Measurements from ENCODE around the gene FLG. TPM values are rescaled to one million over a fixed set of nuclear protein-coding genes. Genes with fewer than 3 reads are reported as not detected.
"Not testable (repeated sequence)": the region's sequence is repeated elsewhere in the genome, so short reads cannot be mapped to it uniquely, and the experiment has no call there.

FLG gene
- polyA plus RNA-seq, 2 donors, result 1.8 to 34.7 TPM

DNA sequence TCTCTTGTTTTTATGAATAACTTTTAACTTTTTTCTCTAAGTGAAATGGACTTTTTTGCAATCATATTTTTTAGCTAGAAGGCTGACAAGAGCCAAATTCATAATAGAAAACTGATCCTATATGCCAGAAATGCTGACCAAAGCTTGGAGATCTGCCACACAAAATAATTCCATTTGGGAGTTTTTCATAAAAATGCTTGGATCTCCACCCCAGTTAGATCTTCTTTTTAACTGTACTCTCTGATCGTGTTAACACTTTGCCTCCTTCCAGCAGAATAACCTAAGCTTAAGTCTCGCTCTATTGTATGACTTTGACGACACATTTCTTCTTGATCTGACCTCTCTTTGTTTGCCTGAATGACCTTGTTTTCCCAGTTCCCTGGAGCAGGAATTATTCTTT lies 18.0 kb upstream of the FLG start:
- Histone ChIP-seq H3K4me3 (ENCODE audit: low read depth in 1 of 2, low read length in 2 of 2) (no peak overlapping the region), H3K4me1 (ENCODE audit: control insufficient read depth in 2 of 2, insufficient read depth in 2 of 2, low read length in 1 of 2) (no peaks in the 10 kb centered on the region), H3K27me3 (ENCODE audit: control insufficient read depth in 1 of 2, insufficient read depth in 2 of 2, low read length in 2 of 2) (no peaks in the 10 kb centered on the region), H3K36me3 (ENCODE audit: control insufficient read depth in 2 of 2, insufficient read depth in 2 of 2, low read length in 1 of 2) (no peaks in the 10 kb centered on the region), H3K27ac (ENCODE audit: low read depth in 2 of 2, low read length in 1 of 2) (no peak overlapping the region), H3K9me3 (ENCODE audit: control insufficient read depth in 2 of 2, insufficient read depth in 1 of 2, low read depth in 1 of 2, low read length in 1 of 2) (no peaks in the 10 kb centered on the region)
- WGBS, 2 donors, result 64 to 68% methylated on average over 3 of the region's 3 CpGs

DNA sequence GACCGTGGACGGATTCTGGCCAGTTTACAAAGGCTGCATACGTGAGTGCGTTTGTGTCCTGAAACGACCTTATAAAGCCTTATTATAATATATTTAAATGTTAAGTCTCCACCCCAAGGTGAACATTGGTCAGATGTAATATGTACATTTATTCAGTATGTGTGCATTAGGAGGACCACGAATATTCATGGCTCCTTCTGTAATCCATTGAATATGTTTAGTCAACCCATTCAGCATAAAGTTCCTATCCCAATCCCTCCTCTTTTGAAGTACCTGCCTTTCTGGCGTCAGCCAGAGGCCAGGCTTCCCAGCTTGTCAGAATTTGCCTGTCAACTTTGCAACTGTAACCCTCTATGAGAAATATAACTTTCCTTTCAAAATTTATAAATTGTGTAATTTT lies 10.4 kb upstream of the FLG start:
- Histone ChIP-seq H3K36me3 (ENCODE audit: control insufficient read depth in 2 of 2, insufficient read depth in 2 of 2, low read length in 1 of 2) (peaks cover 0 to 2% of the 10 kb centered on the region in 2 donors), H3K4me3 (ENCODE audit: low read depth in 1 of 2, low read length in 2 of 2) (no peak overlapping the region), H3K27ac (ENCODE audit: low read depth in 2 of 2, low read length in 1 of 2) (no peak overlapping the region), H3K27me3 (ENCODE audit: control insufficient read depth in 1 of 2, insufficient read depth in 2 of 2, low read length in 2 of 2) (no peaks in the 10 kb centered on the region), H3K4me1 (ENCODE audit: control insufficient read depth in 2 of 2, insufficient read depth in 2 of 2, low read length in 1 of 2) (no peaks in the 10 kb centered on the region), H3K9me3 (ENCODE audit: control insufficient read depth in 2 of 2, insufficient read depth in 1 of 2, low read depth in 1 of 2, low read length in 1 of 2) (no peaks in the 10 kb centered on the region)
- WGBS, 2 donors, result 67 to 68% methylated on average over 7 of the region's 7 CpGs

GRCh38 chr1:152328801-152329391 lies 3.9 kb upstream of the FLG start:
- Histone ChIP-seq H3K4me3 (ENCODE audit: low read depth in 1 of 2, low read length in 2 of 2) (no peak overlapping the region), H3K9me3 (ENCODE audit: control insufficient read depth in 2 of 2, insufficient read depth in 1 of 2, low read depth in 1 of 2, low read length in 1 of 2) (no peaks in the 10 kb centered on the region), H3K27ac (ENCODE audit: low read depth in 2 of 2, low read length in 1 of 2) (no peak overlapping the region), H3K4me1 (ENCODE audit: control insufficient read depth in 2 of 2, insufficient read depth in 2 of 2, low read length in 1 of 2) (no peaks in the 10 kb centered on the region), H3K36me3 (ENCODE audit: control insufficient read depth in 2 of 2, insufficient read depth in 2 of 2, low read length in 1 of 2) (no peaks in the 10 kb centered on the region), H3K27me3 (ENCODE audit: control insufficient read depth in 1 of 2, insufficient read depth in 2 of 2, low read length in 2 of 2) (no peaks in the 10 kb centered on the region)
- WGBS, 2 donors, result 85 to 86% methylated on average over 1 of the region's 1 CpG

DNA sequence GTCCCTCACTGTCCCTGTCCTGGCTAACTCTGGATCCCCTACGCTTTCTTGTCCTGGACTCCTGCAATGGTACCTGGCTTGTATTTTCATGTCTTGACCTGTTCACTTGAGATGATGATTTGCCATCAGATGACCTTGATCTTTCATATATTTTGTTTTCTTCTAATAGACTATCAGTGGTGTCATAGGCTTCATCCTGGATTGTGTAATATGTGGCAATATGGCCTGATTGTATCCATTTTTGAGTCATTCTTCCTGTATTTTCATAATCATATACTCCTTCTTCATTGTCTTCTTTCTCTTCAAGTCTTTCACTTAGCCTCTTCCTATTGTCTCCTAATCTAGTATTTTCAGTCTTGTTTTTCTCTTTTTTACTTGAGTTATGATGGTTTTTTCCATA lies 11.1 kb downstream of the FLG start:
- Histone ChIP-seq H3K36me3 (ENCODE audit: control insufficient read depth in 2 of 2, insufficient read depth in 2 of 2, low read length in 1 of 2) (no peaks in the 10 kb centered on the region), H3K27ac (ENCODE audit: low read depth in 2 of 2, low read length in 1 of 2) (no peak overlapping the region), H3K4me3 (ENCODE audit: low read depth in 1 of 2, low read length in 2 of 2) (no peak overlapping the region), H3K9me3 (ENCODE audit: control insufficient read depth in 2 of 2, insufficient read depth in 1 of 2, low read depth in 1 of 2, low read length in 1 of 2) (peaks cover 5% of the 10 kb centered on the region in 2 donors), H3K4me1 (ENCODE audit: control insufficient read depth in 2 of 2, insufficient read depth in 2 of 2, low read length in 1 of 2) (no peaks in the 10 kb centered on the region), H3K27me3 (ENCODE audit: control insufficient read depth in 1 of 2, insufficient read depth in 2 of 2, low read length in 2 of 2) (no peaks in the 10 kb centered on the region)
- WGBS, 2 donors, result 86 to 90% methylated on average over 1 of the region's 1 CpG

- 94 to 97% methylated on average over 21 of the region's 21 CpGs for WGBS, 2 donors
- no peak overlapping the region for H3K4me3 ChIP-seq (ENCODE audit: low read depth in 1 of 2, low read length in 2 of 2)
- no peaks in the 10 kb centered on the region for H3K27me3 ChIP-seq (ENCODE audit: control insufficient read depth in 1 of 2, insufficient read depth in 2 of 2, low read length in 2 of 2)
These were observed 11.7 kb downstream of the FLG start for GRCh38 chr1:152313319-152313801.

DNA sequence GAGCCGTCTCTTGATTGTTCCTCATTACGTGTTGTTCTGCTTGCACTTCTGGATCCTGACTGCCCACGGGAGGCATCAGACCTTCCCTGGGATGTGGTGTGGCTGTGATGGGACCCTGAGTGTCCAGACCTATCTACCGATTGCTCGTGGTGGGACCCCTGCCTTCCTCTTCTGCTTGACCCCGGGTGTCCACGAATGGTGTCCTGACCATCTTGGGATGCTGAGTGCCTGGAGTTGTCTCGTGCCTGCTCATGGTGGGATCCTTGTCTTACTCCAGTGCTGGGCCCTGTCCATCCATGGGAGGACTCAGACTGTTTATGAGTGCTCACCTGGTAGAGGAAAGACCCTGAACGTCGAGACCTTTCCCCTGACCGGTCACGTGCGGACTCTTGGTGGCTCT lies 12.9 kb downstream of the FLG start:
- H3K9me3 ChIP-seq (ENCODE audit: control insufficient read depth in 2 of 2, insufficient read depth in 1 of 2, low read depth in 1 of 2, low read length in 1 of 2); H3K36me3 ChIP-seq (ENCODE audit: control insufficient read depth in 2 of 2, insufficient read depth in 2 of 2, low read length in 1 of 2); H3K4me1 ChIP-seq (ENCODE audit: control insufficient read depth in 2 of 2, insufficient read depth in 2 of 2, low read length in 1 of 2); H3K4me3 ChIP-seq (ENCODE audit: low read depth in 1 of 2, low read length in 2 of 2); H3K27ac ChIP-seq (ENCODE audit: low read depth in 2 of 2, low read length in 1 of 2); H3K27me3 ChIP-seq (ENCODE audit: control insufficient read depth in 1 of 2, insufficient read depth in 2 of 2, low read length in 2 of 2): not testable (repeated sequence)
- WGBS, 2 donors, result 89 to 94% methylated on average over 13 of the region's 13 CpGs

More at GRCh38 chr1:152313319-152313801, 11.7 kb downstream of the FLG start:
- H3K36me3 ChIP-seq (ENCODE audit: control insufficient read depth in 2 of 2, insufficient read depth in 2 of 2, low read length in 1 of 2), result no peaks in the 10 kb centered on the region
- no peak overlapping the region for H3K27ac ChIP-seq (ENCODE audit: low read depth in 2 of 2, low read length in 1 of 2)
- H3K4me1 ChIP-seq (ENCODE audit: control insufficient read depth in 2 of 2, insufficient read depth in 2 of 2, low read length in 1 of 2), result no peaks in the 10 kb centered on the region
- H3K9me3 ChIP-seq (ENCODE audit: control insufficient read depth in 2 of 2, insufficient read depth in 1 of 2, low read depth in 1 of 2, low read length in 1 of 2), result peaks cover 5% of the 10 kb centered on the region in 2 donors

DNA sequence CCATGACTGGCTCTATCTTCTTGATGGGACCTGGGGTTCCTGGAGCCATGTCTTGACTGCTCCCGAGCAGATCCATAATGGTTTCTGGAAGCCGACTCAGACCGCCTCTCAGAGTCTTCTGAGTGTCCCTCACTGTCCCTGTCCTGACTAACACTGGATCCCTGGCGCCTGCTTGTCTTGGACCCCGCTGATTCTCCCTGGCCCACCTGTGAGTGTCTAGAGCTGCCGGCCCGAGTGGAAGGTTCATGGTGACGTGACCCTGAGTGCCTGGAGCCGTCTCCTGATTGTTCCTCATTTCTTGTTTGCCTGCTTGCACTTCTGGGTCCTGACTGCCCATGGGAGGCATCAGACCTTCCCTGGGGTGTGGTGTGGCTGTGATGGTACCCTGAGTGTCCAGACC lies 15.1 kb downstream of the FLG start:
- Histone ChIP-seq H3K36me3 (ENCODE audit: control insufficient read depth in 2 of 2, insufficient read depth in 2 of 2, low read length in 1 of 2) (no peaks in the 10 kb centered on the region), H3K9me3 (ENCODE audit: control insufficient read depth in 2 of 2, insufficient read depth in 1 of 2, low read depth in 1 of 2, low read length in 1 of 2) (peaks cover 5 to 8% of the 10 kb centered on the region in 2 donors), H3K4me3 (ENCODE audit: low read depth in 1 of 2, low read length in 2 of 2) (no peak overlapping the region), H3K27ac (ENCODE audit: low read depth in 2 of 2, low read length in 1 of 2) (no peak overlapping the region), H3K4me1 (ENCODE audit: control insufficient read depth in 2 of 2, insufficient read depth in 2 of 2, low read length in 1 of 2) (no peaks in the 10 kb centered on the region), H3K27me3 (ENCODE audit: control insufficient read depth in 1 of 2, insufficient read depth in 2 of 2, low read length in 2 of 2) (no peaks in the 10 kb centered on the region)
- 94 to 96% methylated on average over 9 of the region's 9 CpGs for WGBS, 2 donors

- H3K9me3 ChIP-seq (ENCODE audit: control insufficient read depth in 2 of 2, insufficient read depth in 1 of 2, low read depth in 1 of 2, low read length in 1 of 2), result not testable (repeated sequence)
These were observed 15.6 kb downstream of the FLG start for GRCh38 chr1:152309320-152309901.

DNA sequence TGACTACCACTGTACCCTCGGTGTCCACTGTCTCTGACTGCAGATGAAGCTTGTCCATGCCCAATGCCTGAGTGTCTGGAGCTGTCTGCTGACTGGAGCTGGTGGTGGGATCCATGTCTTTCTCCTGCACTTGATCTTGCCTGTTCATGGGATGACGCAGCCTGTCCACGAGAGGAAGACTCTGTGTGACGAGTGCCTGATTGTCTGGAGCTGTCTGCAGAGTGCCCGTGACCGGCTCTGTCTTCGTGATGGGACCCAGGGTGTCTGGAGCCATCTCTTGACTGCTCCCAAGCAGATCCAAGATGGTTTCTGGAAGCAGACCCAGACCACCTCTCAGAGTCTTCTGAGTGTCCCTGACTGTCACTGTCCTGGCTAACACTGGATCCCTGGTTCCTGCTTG lies 16.3 kb downstream of the FLG start:
- not testable (repeated sequence) for H3K9me3 ChIP-seq (ENCODE audit: control insufficient read depth in 2 of 2, insufficient read depth in 1 of 2, low read depth in 1 of 2, low read length in 1 of 2); H3K27ac ChIP-seq (ENCODE audit: low read depth in 2 of 2, low read length in 1 of 2); H3K36me3 ChIP-seq (ENCODE audit: control insufficient read depth in 2 of 2, insufficient read depth in 2 of 2, low read length in 1 of 2); H3K27me3 ChIP-seq (ENCODE audit: control insufficient read depth in 1 of 2, insufficient read depth in 2 of 2, low read length in 2 of 2); H3K4me1 ChIP-seq (ENCODE audit: control insufficient read depth in 2 of 2, insufficient read depth in 2 of 2, low read length in 1 of 2); H3K4me3 ChIP-seq (ENCODE audit: low read depth in 1 of 2, low read length in 2 of 2)
- 84 to 85% methylated on average over 7 of the region's 7 CpGs for WGBS, 2 donors

More at GRCh38 chr1:152309320-152309901, 15.6 kb downstream of the FLG start:
- WGBS, 2 donors, result 84 to 94% methylated on average over 17 of the region's 17 CpGs
- H3K27ac ChIP-seq (ENCODE audit: low read depth in 2 of 2, low read length in 1 of 2); H3K36me3 ChIP-seq (ENCODE audit: control insufficient read depth in 2 of 2, insufficient read depth in 2 of 2, low read length in 1 of 2); H3K4me1 ChIP-seq (ENCODE audit: control insufficient read depth in 2 of 2, insufficient read depth in 2 of 2, low read length in 1 of 2); H3K27me3 ChIP-seq (ENCODE audit: control insufficient read depth in 1 of 2, insufficient read depth in 2 of 2, low read length in 2 of 2); H3K4me3 ChIP-seq (ENCODE audit: low read depth in 1 of 2, low read length in 2 of 2): not testable (repeated sequence)

DNA sequence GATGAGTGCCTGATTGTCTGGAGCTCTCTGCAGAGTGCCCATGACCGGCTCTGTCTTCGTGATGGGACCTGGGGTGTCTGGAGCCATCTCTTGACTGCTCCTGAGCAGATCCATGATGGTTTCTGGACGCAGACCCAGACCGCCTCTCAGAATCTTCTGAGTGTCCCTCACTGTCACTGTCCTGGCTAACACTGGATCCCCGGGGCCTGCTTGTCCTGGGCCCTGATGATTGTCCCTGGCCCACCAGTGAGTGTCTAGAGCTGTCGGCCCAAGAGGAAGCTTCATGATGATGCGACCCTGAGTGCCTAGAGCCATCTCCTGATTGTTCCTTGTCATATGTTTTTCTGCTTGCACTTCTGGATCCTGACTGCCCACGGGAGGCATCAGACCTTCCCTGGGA lies 17.1 kb downstream of the FLG start:
- H3K9me3 ChIP-seq (ENCODE audit: control insufficient read depth in 2 of 2, insufficient read depth in 1 of 2, low read depth in 1 of 2, low read length in 1 of 2); H3K4me3 ChIP-seq (ENCODE audit: low read depth in 1 of 2, low read length in 2 of 2); H3K27me3 ChIP-seq (ENCODE audit: control insufficient read depth in 1 of 2, insufficient read depth in 2 of 2, low read length in 2 of 2); H3K27ac ChIP-seq (ENCODE audit: low read depth in 2 of 2, low read length in 1 of 2); H3K4me1 ChIP-seq (ENCODE audit: control insufficient read depth in 2 of 2, insufficient read depth in 2 of 2, low read length in 1 of 2); H3K36me3 ChIP-seq (ENCODE audit: control insufficient read depth in 2 of 2, insufficient read depth in 2 of 2, low read length in 1 of 2): not testable (repeated sequence)
- WGBS, 2 donors, result 90 to 95% methylated on average over 8 of the region's 8 CpGs
